ENCODE data around the gene MRGPRE. TPM values are rescaled to one million over a fixed set of nuclear protein-coding genes. Genes with fewer than 3 reads are reported as not detected.

MRGPRE gene
- total RNA-seq, 6 experiments from 2014 or later, result not detected

DNA sequence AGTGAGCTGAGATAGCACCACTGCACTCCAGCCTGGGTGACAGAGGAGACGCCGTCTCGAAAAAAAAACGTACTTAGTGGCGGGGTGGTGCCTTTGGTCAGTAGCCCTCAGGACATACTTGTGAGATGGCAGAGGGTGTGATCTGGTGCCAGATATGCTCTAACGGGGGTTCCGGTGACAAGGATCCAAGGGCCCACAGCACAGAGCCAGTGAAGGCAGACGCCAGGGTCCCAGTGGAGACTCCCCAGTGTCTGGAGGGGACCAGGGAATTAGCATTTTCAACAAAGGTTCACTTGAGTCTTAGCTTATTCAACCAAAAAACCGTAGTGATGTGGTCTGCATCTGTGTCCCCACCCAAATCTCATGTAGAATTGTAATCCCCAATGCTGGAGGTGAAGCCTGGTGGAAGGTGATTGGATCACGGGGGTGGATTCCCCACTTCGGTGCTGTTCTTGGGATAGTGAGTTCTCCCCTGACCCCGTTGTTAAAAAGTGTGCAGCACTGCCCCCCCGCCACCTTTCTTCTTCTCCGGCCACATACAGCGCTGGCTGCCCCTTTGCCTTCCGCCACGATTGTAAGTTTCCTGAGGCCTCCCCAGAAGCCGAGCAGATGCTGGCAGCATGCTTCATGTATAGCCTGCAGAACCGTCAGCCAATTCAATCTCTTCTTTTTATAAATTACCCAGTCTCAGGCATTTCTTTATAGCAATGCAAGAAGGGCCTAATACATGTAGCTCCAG is 40.5 kb downstream of the MRGPRE start:
- Histone ChIP-seq H3K27ac (no peak overlapping the region), H3K4me1 (no peaks in the 10 kb centered on the region), H3K27me3 (no peaks in the 10 kb centered on the region), H3K9me3 (no peaks in the 10 kb centered on the region), H3K36me3 (no peaks in the 10 kb centered on the region), H3K4me3 (no peak overlapping the region)
- TF ChIP-seq POLR2A (IDR thresholded peaks at IDR 0.05), result no peak
- TF ChIP-seq, protein P1, sequence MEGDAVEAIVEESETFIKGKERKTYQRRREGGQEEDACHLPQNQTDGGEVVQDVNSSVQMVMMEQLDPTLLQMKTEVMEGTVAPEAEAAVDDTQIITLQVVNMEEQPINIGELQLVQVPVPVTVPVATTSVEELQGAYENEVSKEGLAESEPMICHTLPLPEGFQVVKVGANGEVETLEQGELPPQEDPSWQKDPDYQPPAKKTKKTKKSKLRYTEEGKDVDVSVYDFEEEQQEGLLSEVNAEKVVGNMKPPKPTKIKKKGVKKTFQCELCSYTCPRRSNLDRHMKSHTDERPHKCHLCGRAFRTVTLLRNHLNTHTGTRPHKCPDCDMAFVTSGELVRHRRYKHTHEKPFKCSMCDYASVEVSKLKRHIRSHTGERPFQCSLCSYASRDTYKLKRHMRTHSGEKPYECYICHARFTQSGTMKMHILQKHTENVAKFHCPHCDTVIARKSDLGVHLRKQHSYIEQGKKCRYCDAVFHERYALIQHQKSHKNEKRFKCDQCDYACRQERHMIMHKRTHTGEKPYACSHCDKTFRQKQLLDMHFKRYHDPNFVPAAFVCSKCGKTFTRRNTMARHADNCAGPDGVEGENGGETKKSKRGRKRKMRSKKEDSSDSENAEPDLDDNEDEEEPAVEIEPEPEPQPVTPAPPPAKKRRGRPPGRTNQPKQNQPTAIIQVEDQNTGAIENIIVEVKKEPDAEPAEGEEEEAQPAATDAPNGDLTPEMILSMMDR (IDR thresholded peaks at IDR 0.05), result no peak
- whole genome bisulfite sequencing (ENCODE audit: insufficient coverage, low coverage, low lambda C conversion rate, missing lambda C conversion rate), result 77% methylated on average over 10 of the region's 19 CpGs
- intact Hi-C loops (cut with DNase I), result no loop called here
- ATAC-seq (no peak), DNase-seq (peak in 1 of 3 donors; percentile 22)

DNA sequence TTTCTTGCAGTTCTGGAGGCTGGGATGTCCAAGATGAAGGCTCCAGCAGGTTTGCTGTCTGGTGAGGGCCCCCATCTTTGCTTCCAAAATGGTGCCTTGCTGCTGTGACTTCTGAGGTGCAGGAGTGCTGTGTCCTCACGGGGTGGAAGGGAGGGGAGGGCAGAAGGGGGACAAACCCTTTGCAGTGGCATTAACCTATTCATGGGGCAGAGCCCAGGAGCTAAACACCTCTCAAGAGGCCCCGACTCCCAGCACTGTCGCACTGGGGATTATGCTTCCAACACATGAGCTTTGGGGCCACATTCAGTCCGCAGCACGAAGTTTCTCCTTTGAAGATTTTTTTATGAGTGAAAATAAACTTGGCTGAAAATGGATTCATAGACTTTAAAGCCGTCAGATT is 41.6 kb downstream of the MRGPRE start:
- ATAC-seq (no peak), DNase-seq (peak in 1 of 3 donors; percentile 33)
- Histone ChIP-seq H3K36me3 (no peaks in the 10 kb centered on the region), H3K4me1 (no peaks in the 10 kb centered on the region), H3K27me3 (no peaks in the 10 kb centered on the region), H3K9me3 (no peaks in the 10 kb centered on the region), H3K4me3 (no peak overlapping the region), H3K27ac (no peak overlapping the region)
- TF ChIP-seq, protein P1 (IDR thresholded peaks at IDR 0.05), result no peak
- no peak for TF ChIP-seq POLR2A (IDR thresholded peaks at IDR 0.05)
- intact Hi-C loops (cut with DNase I), result no loop called here
- 66% methylated on average over 5 of the region's 6 CpGs for whole genome bisulfite sequencing (ENCODE audit: insufficient coverage, low coverage, low lambda C conversion rate, missing lambda C conversion rate)

GRCh38 chr11:3189886-3190583 is 42.2 kb downstream of the MRGPRE start:
- Histone ChIP-seq H3K9me3 (no peaks in the 10 kb centered on the region), H3K27me3 (no peaks in the 10 kb centered on the region), H3K4me3 (no peak overlapping the region), H3K4me1 (no peaks in the 10 kb centered on the region), H3K36me3 (no peaks in the 10 kb centered on the region), H3K27ac (no peak overlapping the region)
- ATAC-seq (no peak), DNase-seq (no peak)
- 72% methylated on average over 6 of the region's 11 CpGs for WGBS (ENCODE audit: insufficient coverage, low coverage, low lambda C conversion rate, missing lambda C conversion rate)
- intact Hi-C loops (cut with DNase I), result no loop called here
- TF ChIP-seq POLR2A (IDR thresholded peaks at IDR 0.05), result no peak

DNA sequence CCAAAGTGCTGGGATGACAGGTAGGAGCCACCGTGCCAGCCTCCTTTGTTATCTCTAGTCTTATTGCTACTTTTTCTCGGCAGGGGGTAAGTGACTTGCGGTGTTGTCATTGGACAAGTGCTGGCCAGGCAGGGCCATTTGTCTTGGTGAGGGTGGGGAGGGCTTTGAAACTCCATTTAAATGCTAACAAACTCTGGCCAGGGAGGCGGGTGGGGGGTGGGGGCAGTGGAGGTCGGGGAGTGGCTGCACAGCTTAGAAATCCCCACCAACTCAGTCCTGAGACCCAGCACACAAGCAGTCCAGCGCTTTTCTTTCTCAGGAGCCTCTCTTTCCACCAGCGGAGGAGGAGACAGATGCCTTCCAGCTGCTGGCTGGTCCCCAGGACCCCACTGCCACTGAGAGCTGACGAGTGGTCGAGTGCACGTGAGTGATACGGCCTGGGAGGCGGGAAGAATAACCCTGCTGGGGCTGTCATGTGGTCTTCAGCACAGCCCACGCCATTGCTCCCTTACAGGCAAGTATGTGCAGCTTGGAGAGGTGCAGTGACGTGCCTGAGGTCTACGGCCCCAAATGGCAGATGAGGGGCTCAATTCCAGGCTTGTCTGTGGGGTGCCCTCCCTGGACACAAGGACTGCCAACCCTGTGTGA is 42.9 kb downstream of the MRGPRE start:
- Histone ChIP-seq H3K27me3 (no peaks in the 10 kb centered on the region), H3K4me3 (no peak overlapping the region), H3K36me3 (no peaks in the 10 kb centered on the region), H3K9me3 (no peaks in the 10 kb centered on the region), H3K4me1 (no peaks in the 10 kb centered on the region), H3K27ac (no peak overlapping the region)
- intact Hi-C loops (cut with DNase I), result no loop called here
- ATAC-seq, result no peak
- peak in 1 of 3 donors; percentile 35 for DNase-seq
- WGBS (ENCODE audit: insufficient coverage, low coverage, low lambda C conversion rate, missing lambda C conversion rate), result 30% methylated on average over 6 of the region's 15 CpGs
- TF ChIP-seq, protein P1 (IDR thresholded peaks at IDR 0.05), result no peak
- TF ChIP-seq POLR2A (IDR thresholded peaks at IDR 0.05), result no peak

Data from right lobe of liver (tissue), 6 donors.